Bone marrow (tissue), 2 donors: ENCODE measurements around the gene RASSF4.

ENCODE experiments used
- DNase-seq, 2 donors: peaks; one replicate each; lab custom pipeline; 2025; lab: John Stamatoyannopoulos, UW

RASSF4 gene

DNA sequence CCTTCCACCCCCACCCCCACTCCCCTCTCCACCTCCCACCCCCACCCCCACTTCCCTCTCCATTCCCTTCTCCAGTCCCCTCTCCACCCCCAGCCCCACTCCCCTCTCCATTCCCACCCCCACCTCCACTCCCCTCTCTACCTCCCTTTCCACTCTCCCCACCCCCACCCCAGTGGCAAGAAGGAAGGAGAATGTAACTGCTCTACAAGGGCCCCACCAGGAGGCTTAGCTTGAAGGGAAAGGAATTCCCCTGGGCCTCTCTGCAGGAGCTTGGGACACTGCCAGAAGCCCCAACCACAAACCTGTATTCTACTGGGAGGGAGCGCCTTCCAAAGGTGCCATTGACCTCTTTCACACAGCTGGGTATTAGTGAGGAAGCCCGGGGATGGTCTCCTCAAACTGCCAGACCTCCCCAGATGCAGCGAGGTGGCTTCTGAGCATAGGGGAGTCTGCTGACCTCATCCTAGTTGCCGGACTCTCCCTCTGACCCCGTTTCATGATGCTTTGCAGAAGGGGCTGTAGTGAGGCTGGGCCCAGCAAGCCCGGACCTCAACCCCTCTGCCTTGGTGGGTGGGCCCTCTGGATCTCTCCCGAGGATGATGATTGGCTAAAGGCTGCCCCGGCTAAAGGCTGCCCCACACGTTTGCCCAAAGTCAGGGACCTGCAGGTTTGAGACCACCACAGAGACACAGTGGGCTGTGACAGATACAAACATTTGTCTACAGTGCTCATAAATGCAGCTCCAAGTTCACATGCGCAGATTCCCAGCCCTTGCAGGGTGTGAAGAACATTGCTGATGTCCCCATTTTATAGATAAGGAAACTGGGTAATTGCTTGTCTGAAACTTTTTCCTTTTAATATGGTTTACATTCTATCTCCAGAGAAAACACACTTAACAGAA is 16.1 kb downstream of the RASSF4 start:
- DNase-seq = no peak

- no peak for DNase-seq
These were observed 17.0 kb downstream of the RASSF4 start for GRCh38 chr10:44976352-44977198.

GRCh38 chr10:44977287-44978212 is 17.9 kb downstream of the RASSF4 start:
- no peak for DNase-seq

- no peak for DNase-seq
These were observed 18.6 kb downstream of the RASSF4 start for GRCh38 chr10:44978213-44978569.

- DNase-seq = peak in 1 of 2 donors; percentile 67
These were observed 19.1 kb downstream of the RASSF4 start, which contains the start of gene DEPP1 for GRCh38 chr10:44978570-44979280. DEPP1 (minus strand) TSS chr10:44978809; CDS start chr10:44978030, 779 bp downstream.

DNA sequence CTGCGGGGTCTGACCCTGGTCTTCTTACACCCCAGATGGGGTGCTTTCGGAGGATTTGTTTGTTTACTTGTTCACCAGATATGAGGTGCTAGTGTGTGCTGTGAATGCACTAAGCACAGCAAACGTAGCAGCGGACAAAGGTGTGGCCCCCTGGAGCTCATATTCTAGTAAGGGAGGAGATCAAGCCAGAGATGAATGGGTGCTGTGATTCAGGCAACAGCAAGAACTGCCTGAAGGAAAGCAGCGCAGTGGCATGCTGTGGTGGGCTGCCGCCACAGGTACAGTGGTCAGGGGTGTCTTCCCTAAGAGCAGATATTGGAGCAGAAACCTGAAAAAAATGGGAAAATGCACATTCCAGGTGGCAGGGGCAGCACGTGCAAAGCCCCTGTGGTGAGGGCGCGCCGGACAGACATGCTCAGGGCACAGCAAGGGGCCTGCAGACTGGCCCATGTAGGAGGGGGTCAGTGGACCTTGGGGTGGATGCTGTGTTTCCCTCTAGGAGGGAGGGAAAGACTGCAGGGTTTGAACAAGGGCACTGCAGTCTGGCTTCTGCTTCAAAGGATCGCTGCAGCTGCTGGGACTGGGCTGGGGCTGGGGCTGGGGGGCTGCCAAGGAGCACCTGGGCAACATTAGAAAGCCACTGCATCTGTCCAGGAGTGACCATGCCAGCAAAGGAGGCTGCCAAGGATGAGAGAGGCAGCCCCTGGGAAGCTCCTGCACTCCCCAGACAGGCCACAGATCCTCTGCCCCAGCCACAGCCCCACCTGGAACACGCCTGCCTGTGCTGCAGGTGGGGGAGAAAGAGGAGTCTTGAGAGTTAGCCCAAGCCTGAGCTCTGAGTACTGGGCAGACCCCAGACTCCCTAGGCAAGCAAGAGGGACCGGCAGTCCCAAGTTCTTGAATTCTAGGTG is 19.9 kb downstream of the RASSF4 start:
- DNase-seq = no peak

GRCh38 chr10:44980309-44981171 is 20.9 kb downstream of the RASSF4 start:
- DNase-seq = no peak

- DNase-seq = peak in 1 of 2 donors; percentile 60
These were observed 21.8 kb downstream of the RASSF4 start for GRCh38 chr10:44981172-44982113.

DNA sequence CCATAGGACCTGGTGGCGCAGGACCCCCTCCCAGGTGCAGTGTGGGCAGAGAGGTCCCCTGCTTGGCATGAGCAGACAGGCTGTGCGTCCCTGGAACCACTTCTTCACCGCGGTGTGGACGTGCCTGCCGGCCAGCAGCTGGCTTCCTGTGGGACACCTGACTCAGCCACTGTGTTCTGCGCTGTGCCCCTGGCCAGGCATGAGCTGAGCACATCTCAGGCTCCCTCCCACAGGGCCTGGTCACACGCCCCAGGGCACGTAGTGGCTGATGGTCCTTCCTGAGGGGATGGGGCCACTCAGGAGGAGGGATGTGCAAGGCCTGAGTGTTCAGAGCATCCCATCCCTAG is 22.5 kb downstream of the RASSF4 start:
- DNase-seq = no peak

GRCh38 chr10:44982496-44982895 is 22.9 kb downstream of the RASSF4 start:
- no peak for DNase-seq

GRCh38 chr10:44983066-44983894 is 23.7 kb downstream of the RASSF4 start:
- no peak for DNase-seq

GRCh38 chr10:44983895-44984278 is 24.3 kb downstream of the RASSF4 start:
- no peak for DNase-seq

- DNase-seq = no peak
These were observed 25.1 kb downstream of the RASSF4 start for GRCh38 chr10:44984671-44985101.

DNA sequence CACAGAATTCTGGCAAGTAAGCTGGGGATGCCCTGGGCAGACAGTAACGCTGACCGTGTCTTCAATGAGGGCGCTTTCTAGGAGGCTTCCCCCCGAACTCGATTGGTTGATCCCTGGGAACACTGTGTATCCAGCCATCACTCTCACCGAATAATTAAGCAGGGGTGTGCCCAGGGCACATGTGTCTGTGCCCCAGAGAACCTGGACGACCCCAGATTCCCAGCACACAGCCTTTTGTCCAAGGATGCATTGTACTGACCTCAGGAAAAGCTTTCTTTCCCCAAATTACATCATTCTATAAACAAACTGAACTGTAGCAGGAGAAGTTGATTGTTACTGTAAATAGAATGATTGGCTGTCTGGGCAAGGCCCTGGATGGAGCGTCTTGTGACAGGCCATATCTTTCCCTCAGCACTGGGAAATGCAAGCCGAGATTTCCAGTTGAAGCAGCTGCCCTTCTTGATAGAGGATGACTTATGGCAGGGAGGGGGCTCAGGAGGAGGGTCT is 25.6 kb downstream of the RASSF4 start:
- no peak for DNase-seq

DNA sequence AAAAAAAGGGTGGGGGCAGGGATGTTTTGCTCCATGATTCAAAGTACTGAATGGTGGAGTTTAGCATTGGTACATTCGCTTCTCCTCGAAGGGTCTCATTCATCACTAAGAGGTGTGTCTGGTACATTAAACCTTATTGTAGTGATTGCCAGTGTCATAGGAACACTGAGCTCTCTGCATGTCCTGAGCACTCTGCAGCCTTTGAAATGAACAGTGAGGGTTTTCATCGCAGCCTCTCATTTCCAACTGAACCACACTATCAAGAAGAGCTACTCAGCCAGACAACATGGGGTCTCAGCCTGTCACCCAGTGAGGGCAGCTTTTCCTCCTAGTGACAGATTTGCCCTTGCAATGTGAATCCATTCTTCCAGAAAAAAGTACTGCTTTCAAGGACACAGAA is 26.6 kb downstream of the RASSF4 start:
- DNase-seq = no peak

DNA sequence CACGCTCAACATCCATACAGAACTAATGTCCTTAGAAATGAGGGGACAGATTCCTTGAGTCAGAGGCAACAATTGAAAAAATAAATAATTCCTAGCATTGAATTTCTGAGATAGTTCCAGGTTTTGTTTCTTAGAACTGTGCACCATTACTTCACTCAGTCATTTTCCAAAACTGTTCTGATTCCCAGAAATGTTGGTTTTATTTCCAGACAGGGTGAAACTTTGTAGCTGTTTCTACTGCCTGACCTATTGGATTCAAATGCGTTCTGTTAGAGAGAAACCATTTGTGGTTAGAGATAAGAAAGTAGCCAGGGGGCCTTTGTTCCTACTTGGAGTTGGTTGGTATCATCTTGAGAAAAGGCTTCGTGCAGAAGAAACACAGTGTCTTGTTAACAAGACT is 27.1 kb downstream of the RASSF4 start:
- no peak for DNase-seq
